Ishikawa (cell line): ENCODE data around the gene PPP1R18.

Experiments used
- CEBPB ChIP-seq: IDR thresholded peaks from 2 replicates; pipeline ENCODE4 v1.6.1; 2012
- EGR1 ChIP-seq: IDR thresholded peaks from 2 replicates; pipeline ENCODE4 v1.6.1; 2012
- EP300 ChIP-seq: IDR thresholded peaks from 2 replicates; pipeline ENCODE4 v1.6.1; 2012; ENCODE audit warnings: borderline replicate concordance
- FOXM1 ChIP-seq: IDR thresholded peaks from 2 replicates; pipeline ENCODE4 v1.6.1; 2012; ENCODE audit warnings: low read depth, borderline replicate concordance
- MAX ChIP-seq: IDR thresholded peaks from 2 replicates; pipeline ENCODE4 v1.6.1; 2012
- NFIC ChIP-seq: IDR thresholded peaks from 2 replicates; pipeline ENCODE4 v1.6.1; 2012
- REST ChIP-seq: IDR thresholded peaks from 2 replicates; pipeline ENCODE4 v1.6.1; 2012; ENCODE audit warnings: low read depth, mild to moderate bottlenecking
- TAF1 ChIP-seq: IDR thresholded peaks from 2 replicates; pipeline ENCODE4 v1.6.1; 2012; ENCODE audit warnings: low read depth, mild to moderate bottlenecking
- TCF12 ChIP-seq: IDR thresholded peaks from 2 replicates; pipeline ENCODE4 v1.6.1; 2012; ENCODE audit warnings: low read depth
- TEAD4 ChIP-seq: IDR thresholded peaks from 2 replicates; pipeline ENCODE4 v1.6.1; 2012
- USF1 ChIP-seq: IDR thresholded peaks from 2 replicates; pipeline ENCODE4 v1.6.1; 2012
- ZBTB7A ChIP-seq: IDR thresholded peaks from 2 replicates; pipeline ENCODE4 v1.6.1; 2012; ENCODE audit warnings: low read depth

GRCh38 chr6:30720738-30721197 is 34.3 kb upstream of the PPP1R18 start:
- no peak for TF ChIP-seq TAF1
- peak; percentile 29; the same call in 1 of the 2 replicates for TF ChIP-seq MAX
- no peak for TF ChIP-seq TEAD4
- TF ChIP-seq ZBTB7A, result no peak; the same call in 1 of the 2 replicates
- TF ChIP-seq EP300, result no peak
- TF ChIP-seq USF1, result no peak
- TF ChIP-seq EGR1, result no peak
- no peak for TF ChIP-seq NFIC
- no peak for TF ChIP-seq FOXM1
- TF ChIP-seq CEBPB, result no peak
- TF ChIP-seq REST, result no peak
- no peak for TF ChIP-seq TCF12
